HUDEP-2 (cell line): ENCODE results near the gene PINLYP.
"Not testable (repeated sequence)": the region's sequence is repeated elsewhere in the genome, so short reads cannot be mapped to it uniquely, and the experiment has no call there.

Experiments
- DNase-seq, 76 experiments: peaks; one replicate each; lab custom pipeline; 2025; ENCODE audit not compliant: unreplicated experiment in 76 of 76; lab: John Stamatoyannopoulos, UW

Gene PINLYP

GRCh38 chr19:43575955-43576878, 616 bp downstream of the PINLYP start:
- DNase-seq, result no peak

GRCh38 chr19:43578787-43579186, 3.2 kb downstream of the PINLYP start:
- DNase-seq, result no peak

- DNase-seq, result no peak
Measured at GRCh38 chr19:43581467-43581866, 5.9 kb downstream of the PINLYP start.

GRCh38 chr19:43582495-43582894, 6.9 kb downstream of the PINLYP start:
- no peak for DNase-seq

- DNase-seq, result no peak
Measured at GRCh38 chr19:43584484-43584883, 8.9 kb downstream of the PINLYP start.

- peak in 59 of 76 experiments; percentile 13 to 74 (median 47) for DNase-seq
Measured at GRCh38 chr19:43586346-43586745, 10.7 kb downstream of the PINLYP start.

GRCh38 chr19:43587029-43587428, 11.4 kb downstream of the PINLYP start:
- not testable (repeated sequence) for DNase-seq

GRCh38 chr19:43589277-43589676, 13.7 kb downstream of the PINLYP start:
- no peak for DNase-seq

- no peak for DNase-seq
Measured at GRCh38 chr19:43589678-43590077, 14.1 kb downstream of the PINLYP start.

GRCh38 chr19:43591904-43592772, 16.5 kb downstream of the PINLYP start:
- no peak for DNase-seq

- DNase-seq, result no peak
Measured at GRCh38 chr19:43592800-43593350, 17.3 kb downstream of the PINLYP start.

- no peak for DNase-seq
Measured at GRCh38 chr19:43594081-43594697, 18.6 kb downstream of the PINLYP start.

- peak in 71 of 76 experiments; percentile 16 to 88 (median 63) for DNase-seq
Measured at GRCh38 chr19:43594710-43595604, 19.4 kb downstream of the PINLYP start.

- peak in 3 of 76 experiments; percentile 18 to 80 (median 47) for DNase-seq
Measured at GRCh38 chr19:43595605-43595998, 20.0 kb downstream of the PINLYP start.

- DNase-seq, result peak; percentile 89 to 100 (median 100)
Measured at GRCh38 chr19:43595999-43596841, 20.6 kb downstream of the PINLYP start, which contains the start of the genes IRGQ and ZNF576. Gene IRGQ, minus strand, starts transcription at chr19:43596134. Its CDS starts 796 bp downstream, at chr19:43595338. Gene ZNF576, plus strand, starts transcription at chr19:43596595. Its CDS starts 514 bp downstream, at chr19:43597109.

GRCh38 chr19:43596842-43597461, 21.4 kb downstream of the PINLYP start:
- peak in 2 of 76 experiments; percentile 13 to 37 for DNase-seq

GRCh38 chr19:43597876-43598275, 22.3 kb downstream of the PINLYP start:
- no peak for DNase-seq
